PC-3 (cell line): ENCODE data around the gene ATP1A2.

Experiments used
- EZH2 ChIP-seq: fragments of 300-600 bp; sonication (generic); IDR thresholded peaks from one replicate; pipeline ENCODE4 v1.6.1; 2017; ENCODE audit warnings: antibody characterized with exemption, mild to moderate bottlenecking, low read length; ENCODE audit not compliant: unreplicated experiment
- EZH2phosphoT487 ChIP-seq: fragments of 300-600 bp; sonication (generic); IDR thresholded peaks from 2 replicates; pipeline ENCODE4 v1.6.1; 2018; ENCODE audit warnings: mild to moderate bottlenecking, antibody characterized with exemption, low read length, borderline replicate concordance
- TF ChIP-seq, protein P1 (sequence below): fragments of 300-600 bp; sonication (generic); conservative IDR thresholded peaks from 2 replicates; pipeline ENCODE4 v1.5.1; 2017; ENCODE audit warnings: antibody characterized with exemption, low read depth, mild to moderate bottlenecking, low read length

DNA sequence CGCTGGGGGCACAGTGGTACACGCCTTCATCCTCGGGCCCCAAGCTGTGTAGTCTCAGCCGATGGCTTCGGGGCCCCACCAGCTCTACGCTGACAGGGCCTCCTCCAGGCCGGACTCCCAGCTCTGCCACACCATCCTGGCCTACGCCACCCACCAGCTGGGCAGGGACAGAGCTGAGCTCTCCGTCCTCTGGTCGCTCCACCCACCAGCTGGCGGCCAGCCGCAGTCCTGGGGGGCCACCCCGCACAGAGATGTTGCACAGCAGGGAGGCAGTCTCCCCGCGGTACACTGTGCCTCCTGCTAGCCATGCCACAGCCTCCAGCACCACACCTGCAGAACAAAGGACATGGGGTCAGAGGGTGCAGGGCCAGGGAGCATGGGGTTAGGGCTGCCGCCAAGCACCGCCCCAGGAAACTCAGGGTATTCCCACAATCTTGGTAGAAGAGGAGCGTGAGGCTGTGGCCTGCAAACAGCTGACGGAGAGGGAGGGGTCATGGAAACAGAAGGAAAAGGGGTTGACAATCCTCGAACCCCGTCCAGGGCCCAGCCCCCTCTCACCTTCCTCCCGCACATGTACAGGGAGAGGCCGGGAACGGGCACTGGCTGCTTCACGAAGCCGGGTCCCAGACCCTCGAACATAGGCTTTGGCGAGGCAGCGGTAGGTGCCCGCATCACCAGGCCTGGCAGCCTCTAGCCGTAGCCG lies 23.0 kb upstream of the ATP1A2 start:
- TF ChIP-seq, protein P1, sequence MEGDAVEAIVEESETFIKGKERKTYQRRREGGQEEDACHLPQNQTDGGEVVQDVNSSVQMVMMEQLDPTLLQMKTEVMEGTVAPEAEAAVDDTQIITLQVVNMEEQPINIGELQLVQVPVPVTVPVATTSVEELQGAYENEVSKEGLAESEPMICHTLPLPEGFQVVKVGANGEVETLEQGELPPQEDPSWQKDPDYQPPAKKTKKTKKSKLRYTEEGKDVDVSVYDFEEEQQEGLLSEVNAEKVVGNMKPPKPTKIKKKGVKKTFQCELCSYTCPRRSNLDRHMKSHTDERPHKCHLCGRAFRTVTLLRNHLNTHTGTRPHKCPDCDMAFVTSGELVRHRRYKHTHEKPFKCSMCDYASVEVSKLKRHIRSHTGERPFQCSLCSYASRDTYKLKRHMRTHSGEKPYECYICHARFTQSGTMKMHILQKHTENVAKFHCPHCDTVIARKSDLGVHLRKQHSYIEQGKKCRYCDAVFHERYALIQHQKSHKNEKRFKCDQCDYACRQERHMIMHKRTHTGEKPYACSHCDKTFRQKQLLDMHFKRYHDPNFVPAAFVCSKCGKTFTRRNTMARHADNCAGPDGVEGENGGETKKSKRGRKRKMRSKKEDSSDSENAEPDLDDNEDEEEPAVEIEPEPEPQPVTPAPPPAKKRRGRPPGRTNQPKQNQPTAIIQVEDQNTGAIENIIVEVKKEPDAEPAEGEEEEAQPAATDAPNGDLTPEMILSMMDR: no peak
- no peak for TF ChIP-seq EZH2
- no peak for TF ChIP-seq EZH2phosphoT487
